Measurements from ENCODE around the gene LCN10. TPM values are rescaled to one million over a fixed set of nuclear protein-coding genes. Genes with fewer than 3 reads are reported as not detected.

LCN10 gene
- total RNA-seq, 1 donor from 2014 or later, result 0.51 TPM

GRCh38 chr9:136782452-136782851, 39.7 kb upstream of the LCN10 start:
- no peak for DNase-seq (ENCODE audit: low spot score in 2 of 2, unreplicated experiment in 2 of 2)
- Mint-ChIP-seq H3K4me1 (peaks cover 38% of the 10 kb centered on the region), H3K36me3 (no peaks in the 10 kb centered on the region), H3K27me3 (ENCODE audit: low read depth) (peaks cover 29% of the 10 kb centered on the region), H3K27ac (no peak overlapping the region), H3K9me3 (peaks cover 5% of the 10 kb centered on the region), H3K4me3 (no peak overlapping the region)
- TF ChIP-seq CTCF (IDR thresholded peaks at IDR 0.05; ENCODE audit: unreplicated experiment), result no peak

GRCh38 chr9:136779808-136780207, 37.1 kb upstream of the LCN10 start:
- Mint-ChIP-seq H3K4me3 (no peak overlapping the region), H3K27me3 (ENCODE audit: low read depth) (peaks cover 34% of the 10 kb centered on the region)
- no peak for TF ChIP-seq CTCF (IDR thresholded peaks at IDR 0.05; ENCODE audit: unreplicated experiment)

GRCh38 chr9:136777359-136777758, 34.6 kb upstream of the LCN10 start:
- no peak for TF ChIP-seq CTCF (IDR thresholded peaks at IDR 0.05; ENCODE audit: unreplicated experiment)
- DNase-seq (ENCODE audit: low spot score in 2 of 2, unreplicated experiment in 2 of 2), result no peak
- no peak overlapping the region for H3K27ac Mint-ChIP-seq
- H3K4me3 Mint-ChIP-seq, result no peak overlapping the region
- H3K27me3 Mint-ChIP-seq (ENCODE audit: low read depth), result peaks cover 34% of the 10 kb centered on the region
- no peaks in the 10 kb centered on the region for H3K36me3 Mint-ChIP-seq
- H3K9me3 Mint-ChIP-seq, result peaks cover 15% of the 10 kb centered on the region
- peaks cover 18% of the 10 kb centered on the region for H3K4me1 Mint-ChIP-seq

More at GRCh38 chr9:136779808-136780207, 37.1 kb upstream of the LCN10 start:
- DNase-seq (ENCODE audit: low spot score in 2 of 2, unreplicated experiment in 2 of 2), result no peak
- Mint-ChIP-seq H3K27ac (no peak overlapping the region), H3K36me3 (no peaks in the 10 kb centered on the region), H3K9me3 (peaks cover 5% of the 10 kb centered on the region), H3K4me1 (peaks cover 30% of the 10 kb centered on the region)

- Mint-ChIP-seq H3K27ac (no peak overlapping the region), H3K4me1 (peaks cover 16% of the 10 kb centered on the region), H3K4me3 (no peak overlapping the region), H3K27me3 (ENCODE audit: low read depth) (peaks cover 34% of the 10 kb centered on the region), H3K9me3 (peaks cover 15% of the 10 kb centered on the region), H3K36me3 (no peaks in the 10 kb centered on the region)
- no peak for TF ChIP-seq CTCF (IDR thresholded peaks at IDR 0.05; ENCODE audit: unreplicated experiment)
- no peak for DNase-seq (ENCODE audit: low spot score in 2 of 2, unreplicated experiment in 2 of 2)
Observed at GRCh38 chr9:136776947-136777346, 34.2 kb upstream of the LCN10 start.

- no peak for DNase-seq (ENCODE audit: low spot score in 2 of 2, unreplicated experiment in 2 of 2)
- peaks cover 15% of the 10 kb centered on the region for H3K9me3 Mint-ChIP-seq
- H3K4me1 Mint-ChIP-seq, result peaks cover 5% of the 10 kb centered on the region
- H3K36me3 Mint-ChIP-seq, result no peaks in the 10 kb centered on the region
- H3K4me3 Mint-ChIP-seq, result no peak overlapping the region
- TF ChIP-seq CTCF (IDR thresholded peaks at IDR 0.05; ENCODE audit: unreplicated experiment), result no peak
- H3K27ac Mint-ChIP-seq, result no peak overlapping the region
- peaks cover 31% of the 10 kb centered on the region for H3K27me3 Mint-ChIP-seq (ENCODE audit: low read depth)
Observed at GRCh38 chr9:136775191-136775590, 32.5 kb upstream of the LCN10 start.

Data from mesothelial cell of epicardium (in vitro differentiated cells).